Medulla oblongata (tissue), 1 donor: ENCODE results near the gene MRPL9.

ENCODE experiments used
- DNase-seq: peaks from one replicate; pipeline ENCODE4 v3.0.0-alpha.2; 2015; ENCODE audit errors: extremely low spot score

The MRPL9 gene

DNA sequence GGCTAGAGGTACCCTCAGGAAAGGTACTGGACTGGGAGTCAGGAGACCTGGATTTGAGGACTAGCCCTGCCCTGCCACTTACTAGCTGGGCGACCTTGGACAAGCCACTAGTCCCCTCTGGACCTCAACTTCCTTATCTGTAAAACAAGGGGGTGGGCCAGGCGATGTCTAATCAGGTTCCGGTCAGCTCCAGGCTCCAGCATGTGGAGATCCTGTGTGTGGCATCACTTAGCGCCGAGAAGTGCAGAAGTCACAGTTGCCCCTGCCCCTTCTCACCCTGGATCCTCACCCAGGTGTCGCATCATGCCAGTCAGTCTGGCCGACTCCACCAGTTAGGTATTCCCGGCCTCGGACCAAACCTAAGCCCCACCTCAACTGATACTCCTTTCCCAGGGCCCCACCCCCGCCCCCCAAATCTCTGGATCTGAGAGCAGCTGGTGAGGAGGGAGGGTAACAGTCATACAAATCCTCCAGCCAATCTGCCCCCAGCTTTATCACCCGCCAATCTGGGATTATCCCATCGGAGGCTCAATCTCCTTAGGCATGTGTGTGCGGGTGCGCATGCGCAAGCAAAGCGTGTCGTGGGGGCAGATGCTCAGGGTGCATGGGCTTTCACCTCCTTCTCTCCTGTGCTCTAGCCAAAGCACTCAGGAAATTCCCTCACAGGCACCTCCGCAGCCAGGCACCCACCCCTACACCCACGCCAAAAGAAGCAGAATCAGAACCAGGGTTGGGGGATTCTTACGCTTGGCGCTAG lies 52.1 kb downstream of the MRPL9 start:
- DNase-seq, result no peak

DNA sequence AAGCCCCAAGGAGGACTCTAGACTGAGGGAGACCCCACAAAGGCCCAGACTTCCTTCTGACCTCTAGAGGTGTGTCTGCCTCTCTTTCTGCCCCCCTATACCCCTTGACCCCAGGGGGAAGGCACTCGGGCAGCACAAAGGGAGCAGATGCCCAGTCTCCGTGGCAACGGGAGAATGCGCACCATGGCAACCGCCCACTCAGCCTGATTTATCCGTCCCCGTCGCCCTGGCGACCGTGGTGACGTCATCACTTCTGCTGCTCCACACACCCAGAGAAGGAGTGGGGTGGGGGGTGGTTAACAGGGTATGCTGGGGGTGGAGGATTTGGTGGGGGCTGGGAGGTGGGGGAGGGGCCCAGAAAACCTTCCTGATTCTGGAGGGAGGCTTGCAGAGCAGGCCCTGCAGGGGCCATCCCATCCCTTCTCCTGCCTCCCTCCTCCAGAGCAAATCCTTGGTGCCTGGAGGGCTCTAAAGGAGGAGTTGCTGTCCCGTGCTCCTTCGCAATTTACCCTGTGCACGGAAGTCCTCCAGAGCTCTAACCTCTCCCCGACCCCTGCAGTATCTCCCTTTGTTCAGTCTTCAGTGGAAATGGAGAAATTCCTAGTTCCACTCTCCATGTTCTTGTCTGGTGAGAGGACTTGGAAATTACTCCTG lies 53.0 kb downstream of the MRPL9 start:
- peak; percentile 27 for DNase-seq
